Measurements from ENCODE around the gene SLC43A1.

Gene SLC43A1

GRCh38 chr11:57484141-57484710 lies 31.3 kb downstream of the SLC43A1 start:
- no peak for ATAC-seq
- TF ChIP-seq POU6F1 (CRISPR knock-in tag; IDR thresholded peaks at IDR 0.05; ENCODE audit: borderline replicate concordance, low read depth) (no peak), ARNTL (CRISPR knock-in tag; IDR thresholded peaks at IDR 0.05; ENCODE audit: borderline replicate concordance, low read depth) (no peak), TSHZ2 (CRISPR knock-in tag; IDR thresholded peaks at IDR 0.05) (no peak), ZFP3 (CRISPR knock-in tag; IDR thresholded peaks at IDR 0.05) (no peak), CREB5 (CRISPR knock-in tag; IDR thresholded peaks at IDR 0.05; ENCODE audit: low read depth) (no peak), PPARA (CRISPR knock-in tag; IDR thresholded peaks at IDR 0.05; ENCODE audit: borderline replicate concordance) (no peak), BACH2 (CRISPR knock-in tag; IDR thresholded peaks at IDR 0.05; ENCODE audit: borderline replicate concordance) (no peak), ZNF565 (CRISPR knock-in tag; conservative IDR thresholded peaks at IDR 0.05; ENCODE audit: low read depth) (no peak)

GRCh38 chr11:57483562-57483918 lies 32.0 kb downstream of the SLC43A1 start:
- ATAC-seq: no peak
- TF ChIP-seq TSHZ2 (CRISPR knock-in tag; IDR thresholded peaks at IDR 0.05) (no peak), TCF4 (CRISPR knock-in tag; IDR thresholded peaks at IDR 0.05; ENCODE audit: borderline replicate concordance) (no peak), TOX (CRISPR knock-in tag; IDR thresholded peaks at IDR 0.05; ENCODE audit: borderline replicate concordance) (no peak), ZC3H10 (CRISPR knock-in tag; IDR thresholded peaks at IDR 0.05) (no peak), PATZ1 (CRISPR knock-in tag; IDR thresholded peaks at IDR 0.05; ENCODE audit: borderline replicate concordance) (no peak), RARB (CRISPR knock-in tag; IDR thresholded peaks at IDR 0.05) (no peak), ARNTL (CRISPR knock-in tag; IDR thresholded peaks at IDR 0.05; ENCODE audit: borderline replicate concordance, low read depth) (no peak), CREB5 (CRISPR knock-in tag; IDR thresholded peaks at IDR 0.05; ENCODE audit: low read depth) (no peak)

- TF ChIP-seq ZC3H10 (CRISPR knock-in tag; IDR thresholded peaks at IDR 0.05) (no peak), PATZ1 (CRISPR knock-in tag; IDR thresholded peaks at IDR 0.05; ENCODE audit: borderline replicate concordance) (peak; percentile 34; the same call in 1 of the 2 replicates)
- ATAC-seq: peak; percentile 80
These were observed 32.5 kb downstream of the SLC43A1 start for GRCh38 chr11:57482782-57483561.
